A549 (cell line): ENCODE results near the gene ASIC2. TPM values are rescaled to one million over a fixed set of nuclear protein-coding genes. Genes with fewer than 3 reads are reported as not detected.

Source experiments
- ATAC-seq, 2 experiments: fragments of 200-7000 bp in 1 of 2; fragments of >200 bp in 1 of 2; cut with Nextera tagmentation in 1 of 2; cut with Tn5 transposase in 1 of 2; 3 replicates each; pipeline versions ENCODE4 v1.8.0 to v1.9.1; 2018 to 2020; ENCODE audit warnings: mild to moderate bottlenecking in 1 of 2, moderate library complexity in 1 of 2
- CTCF ChIA-PET: fragments of 300-600 bp; sonication (Branson Sonifier 250); formaldehyde crosslinking; extraction: SDS; loops from one replicate; lab custom pipeline; 2021; ENCODE audit warnings: antibody characterized with exemption, inconsistent platforms; lab: Yijun Ruan, JAX
- POLR2A ChIA-PET: fragments of 350-600 bp; formaldehyde crosslinking; extraction: SDS; loops from one replicate; lab custom pipeline; 2021; ENCODE audit warnings: antibody characterized with exemption, inconsistent platforms; lab: Yijun Ruan, JAX
- DNase-seq, 2 experiments: peaks; one replicate each; pipeline versions ENCODE4 v3.0.0 to v3.0.0-alpha.2; 2011 to 2016; ENCODE audit warnings: low read depth in 1 of 2, low spot score in 1 of 2
- FAIRE-seq: peaks from 2 replicates; lab custom pipeline; 2011; peaks lifted over from hg19 to GRCh38; lab: Jason Lieb, UNC
- H3K27ac ChIP-seq, 2 experiments: fragments of >200 bp; sonication (Bioruptor Twin); formaldehyde crosslinking; 3 replicates each; pipeline ENCODE4 v1.5.1; 2016 to 2017
- H3K4me1 ChIP-seq: fragments of >200 bp; sonication (Bioruptor Twin); formaldehyde crosslinking; 3 replicates; pipeline ENCODE4 v1.6.1; 2016
- H3K4me2 ChIP-seq: fragments of >200 bp; sonication (Bioruptor Twin); formaldehyde crosslinking; 3 replicates; pipeline ENCODE4 v1.6.1; 2016
- H3K4me3 ChIP-seq: fragments of >200 bp; sonication (Bioruptor Twin); formaldehyde crosslinking; 3 replicates; pipeline ENCODE4 v1.5.1; 2016
- H3K9me3 ChIP-seq: fragments of >200 bp; sonication (Bioruptor Twin); formaldehyde crosslinking; 3 replicates; pipeline ENCODE4 v1.6.1; 2016
- BCL3 ChIP-seq: fragments of >200 bp; sonication (Bioruptor Twin); formaldehyde crosslinking; IDR thresholded peaks from 3 replicates; pipeline ENCODE4 v1.6.1; 2016
- BHLHE40 ChIP-seq: IDR thresholded peaks from 2 replicates; pipeline ENCODE4 v1.6.1; 2012; ENCODE audit warnings: low read depth, low read length, inconsistent platforms
- CBX8 ChIP-seq: fragments of 200-600 bp; sonication (generic); IDR thresholded peaks from 2 replicates; pipeline ENCODE4 v1.6.1; 2016
- CHD4 ChIP-seq: fragments of 200-600 bp; sonication (generic); IDR thresholded peaks from 2 replicates; pipeline ENCODE4 v1.6.1; 2016; ENCODE audit warnings: antibody characterized with exemption, mild to moderate bottlenecking, borderline replicate concordance
- EHF ChIP-seq: fragments of 250-450 bp; sonication (Bioruptor Pico); IDR thresholded peaks from 2 replicates; pipeline ENCODE4 v1.5.0; 2020; ENCODE audit warnings: mild to moderate bottlenecking
- EHMT2 ChIP-seq: fragments of 200-600 bp; sonication (generic); IDR thresholded peaks from 2 replicates; pipeline ENCODE4 v1.6.1; 2016; ENCODE audit warnings: antibody characterized with exemption, low read depth, mild to moderate bottlenecking, moderate library complexity
- EP300 ChIP-seq, 2 experiments: fragments of >200 bp; sonication (Bioruptor Twin); formaldehyde crosslinking; IDR thresholded peaks; 2 replicates in 1 of 2; 3 replicates in 1 of 2; pipeline ENCODE4 v1.6.1; 2016 to 2017
- ESRRA ChIP-seq: fragments of 150-350 bp; IDR thresholded peaks from 2 replicates; pipeline ENCODE4 v1.6.1; 2014; ENCODE audit warnings: mild to moderate bottlenecking, low read length, borderline replicate concordance
- FOSB ChIP-seq: fragments of 250-450 bp; sonication (Bioruptor Pico); IDR thresholded peaks from 2 replicates; pipeline ENCODE4 v1.5.0; 2020; ENCODE audit warnings: mild to moderate bottlenecking, moderate library complexity
- FOSL2 ChIP-seq, 2 experiments: fragments of 450-650 bp in 1 of 2; fragments of >200 bp in 1 of 2; sonication (Bioruptor Twin) in 1 of 2; formaldehyde crosslinking; IDR thresholded peaks; 2 replicates each; pipeline versions ENCODE4 v1.5.0 to v1.6.1; 2016 to 2020; ENCODE audit warnings: mild to moderate bottlenecking in 1 of 2, moderate library complexity in 1 of 2
- FOXS1 ChIP-seq: fragments of 250-450 bp; sonication (Bioruptor Pico); IDR thresholded peaks from 2 replicates; pipeline ENCODE4 v1.5.0; 2020; ENCODE audit warnings: mild to moderate bottlenecking, moderate library complexity
- GATA3 ChIP-seq: IDR thresholded peaks from 2 replicates; pipeline ENCODE4 v1.6.1; 2012; ENCODE audit warnings: borderline replicate concordance
- HDAC2 ChIP-seq: fragments of 200-600 bp; sonication (generic); IDR thresholded peaks from 2 replicates; pipeline ENCODE4 v1.6.1; 2016
- HOXA7 ChIP-seq: fragments of 250-450 bp; sonication (Bioruptor Pico); IDR thresholded peaks from 2 replicates; pipeline ENCODE4 v1.5.0; 2020; ENCODE audit warnings: mild to moderate bottlenecking, moderate library complexity
- HOXB5 ChIP-seq: fragments of 250-450 bp; sonication (Bioruptor Pico); IDR thresholded peaks from 2 replicates; pipeline ENCODE4 v1.5.0; 2020; ENCODE audit warnings: mild to moderate bottlenecking, moderate library complexity
- JUN ChIP-seq, 2 experiments: fragments of >200 bp; sonication (Bioruptor Twin); formaldehyde crosslinking; IDR thresholded peaks; 2 replicates in 1 of 2; 3 replicates in 1 of 2; pipeline ENCODE4 v1.6.1; 2016 to 2017
- KDM5A ChIP-seq: fragments of 200-600 bp; sonication (generic); IDR thresholded peaks from 2 replicates; pipeline ENCODE4 v1.6.1; 2016; ENCODE audit warnings: antibody characterized with exemption, mild to moderate bottlenecking
- MAFK ChIP-seq: fragments of 450-650 bp; IDR thresholded peaks from 2 replicates; pipeline ENCODE4 v1.6.1; 2014; ENCODE audit not compliant: partially characterized antibody
- MAZ ChIP-seq: fragments of 150-350 bp; IDR thresholded peaks from 2 replicates; pipeline ENCODE4 v1.6.1; 2014; ENCODE audit warnings: antibody characterized with exemption, low read depth, low read length, borderline replicate concordance
- NFE2L2 ChIP-seq: fragments of 150-350 bp; conservative IDR thresholded peaks from 2 replicates; pipeline ENCODE4 v1.6.1; 2014; ENCODE audit warnings: low read length
- NR3C1 ChIP-seq: fragments of >200 bp; sonication (Bioruptor Twin); formaldehyde crosslinking; IDR thresholded peaks from 3 replicates; pipeline ENCODE4 v1.6.1; 2017
- PHF8 ChIP-seq: fragments of 200-600 bp; sonication (generic); IDR thresholded peaks from 2 replicates; pipeline ENCODE4 v1.6.1; 2016; ENCODE audit warnings: low read depth, mild to moderate bottlenecking, antibody characterized with exemption, moderate library complexity, borderline replicate concordance
- POLR2A ChIP-seq: IDR thresholded peaks from 2 replicates; pipeline ENCODE4 v1.6.1; 2012; ENCODE audit warnings: mild to moderate bottlenecking, low read length
- RARB ChIP-seq: fragments of 250-450 bp; sonication (Bioruptor Pico); IDR thresholded peaks from 2 replicates; pipeline ENCODE4 v1.8.0; 2021; ENCODE audit warnings: mild to moderate bottlenecking, moderate library complexity
- RCOR1 ChIP-seq: fragments of 150-350 bp; IDR thresholded peaks from 2 replicates; pipeline ENCODE4 v1.6.1; 2014; ENCODE audit warnings: antibody characterized with exemption, low read length, low read depth
- RNF2 ChIP-seq: fragments of 200-600 bp; sonication (generic); IDR thresholded peaks from 2 replicates; pipeline ENCODE4 v1.6.1; 2016; ENCODE audit warnings: low read depth, mild to moderate bottlenecking, antibody characterized with exemption, moderate library complexity, borderline replicate concordance
- SREBF2 ChIP-seq: fragments of 450-650 bp; IDR thresholded peaks from 2 replicates; pipeline ENCODE4 v1.6.1; 2014; ENCODE audit warnings: mild to moderate bottlenecking, moderate library complexity
- ZFP36 ChIP-seq: fragments of 450-650 bp; IDR thresholded peaks from 2 replicates; pipeline ENCODE4 v1.6.1; 2014; ENCODE audit warnings: borderline replicate concordance; ENCODE audit not compliant: partially characterized antibody
- ZNF302 ChIP-seq: fragments of 250-450 bp; sonication (Bioruptor Pico); IDR thresholded peaks from 2 replicates; pipeline ENCODE4 v1.9.0; 2021; ENCODE audit warnings: inconsistent platforms, mild to moderate bottlenecking, moderate library complexity
- WGBS: methylation state at CpG from one replicate; pipeline ENCODE4 v1.1.6; 2017; ENCODE audit errors: missing lambda C conversion rate; 5-methylcytosine and 5-hydroxymethylcytosine counted together
- polyA plus RNA-seq, 4 experiments: library from polyadenylated mRNA; depleted of rRNA in 3 of 4; stranded (reverse); fragments of >200 nt; fragmentation: RNase III in 1 of 4; extraction: RNeasy Plus Mini Kit Qiagen cat#74134 plus additional on column Dnase treatment in 1 of 4; gene quantifications; 2 replicates in 3 of 4; 3 replicates in 1 of 4; pipeline ENCODE4 v1.2.3, GENCODE V29; 2011 to 2017
- TF ChIP-seq, protein P1 (sequence below): fragments of >200 bp; sonication (Bioruptor Twin); formaldehyde crosslinking; IDR thresholded peaks from 3 replicates; pipeline ENCODE4 v1.5.1; 2016
- TF ChIP-seq, protein P2 (sequence below): fragments of >200 bp; sonication (Bioruptor Twin); formaldehyde crosslinking; IDR thresholded peaks from 2 replicates; pipeline ENCODE4 v1.6.1; 2016
- TF ChIP-seq, protein P3 (sequence below): fragments of 250-450 bp; sonication (Bioruptor Pico); IDR thresholded peaks from 2 replicates; pipeline ENCODE4 v1.5.0; 2020; ENCODE audit warnings: low read depth, mild to moderate bottlenecking, moderate library complexity
- TF ChIP-seq, protein P4 (sequence below): IDR thresholded peaks from 2 replicates; pipeline ENCODE4 v1.6.1; 2012; ENCODE audit warnings: low read depth, borderline replicate concordance

The ASIC2 gene
- polyA plus RNA-seq, 2 of the 4 experiments (the other 2 are of a cell fraction) = 1.5 to 1.9 TPM

- no peak for TF ChIP-seq HOXB5 (CRISPR knock-in tag)
- TF ChIP-seq, protein P1, sequence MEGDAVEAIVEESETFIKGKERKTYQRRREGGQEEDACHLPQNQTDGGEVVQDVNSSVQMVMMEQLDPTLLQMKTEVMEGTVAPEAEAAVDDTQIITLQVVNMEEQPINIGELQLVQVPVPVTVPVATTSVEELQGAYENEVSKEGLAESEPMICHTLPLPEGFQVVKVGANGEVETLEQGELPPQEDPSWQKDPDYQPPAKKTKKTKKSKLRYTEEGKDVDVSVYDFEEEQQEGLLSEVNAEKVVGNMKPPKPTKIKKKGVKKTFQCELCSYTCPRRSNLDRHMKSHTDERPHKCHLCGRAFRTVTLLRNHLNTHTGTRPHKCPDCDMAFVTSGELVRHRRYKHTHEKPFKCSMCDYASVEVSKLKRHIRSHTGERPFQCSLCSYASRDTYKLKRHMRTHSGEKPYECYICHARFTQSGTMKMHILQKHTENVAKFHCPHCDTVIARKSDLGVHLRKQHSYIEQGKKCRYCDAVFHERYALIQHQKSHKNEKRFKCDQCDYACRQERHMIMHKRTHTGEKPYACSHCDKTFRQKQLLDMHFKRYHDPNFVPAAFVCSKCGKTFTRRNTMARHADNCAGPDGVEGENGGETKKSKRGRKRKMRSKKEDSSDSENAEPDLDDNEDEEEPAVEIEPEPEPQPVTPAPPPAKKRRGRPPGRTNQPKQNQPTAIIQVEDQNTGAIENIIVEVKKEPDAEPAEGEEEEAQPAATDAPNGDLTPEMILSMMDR = peak; percentile 83
- no peak for TF ChIP-seq FOSL2 (IDR thresholded peaks at IDR 0.05)
- no peak for TF ChIP-seq FOSL2 (CRISPR knock-in tag; IDR thresholded peaks at IDR 0.05)
- TF ChIP-seq CBX8 = no peak
- TF ChIP-seq POLR2A = no peak
- TF ChIP-seq CHD4 = no peak
- no peak for TF ChIP-seq EHF
Observed at GRCh38 chr17:33049781-33050414, 243.2 kb downstream of the ASIC2 start (continued).

DNA sequence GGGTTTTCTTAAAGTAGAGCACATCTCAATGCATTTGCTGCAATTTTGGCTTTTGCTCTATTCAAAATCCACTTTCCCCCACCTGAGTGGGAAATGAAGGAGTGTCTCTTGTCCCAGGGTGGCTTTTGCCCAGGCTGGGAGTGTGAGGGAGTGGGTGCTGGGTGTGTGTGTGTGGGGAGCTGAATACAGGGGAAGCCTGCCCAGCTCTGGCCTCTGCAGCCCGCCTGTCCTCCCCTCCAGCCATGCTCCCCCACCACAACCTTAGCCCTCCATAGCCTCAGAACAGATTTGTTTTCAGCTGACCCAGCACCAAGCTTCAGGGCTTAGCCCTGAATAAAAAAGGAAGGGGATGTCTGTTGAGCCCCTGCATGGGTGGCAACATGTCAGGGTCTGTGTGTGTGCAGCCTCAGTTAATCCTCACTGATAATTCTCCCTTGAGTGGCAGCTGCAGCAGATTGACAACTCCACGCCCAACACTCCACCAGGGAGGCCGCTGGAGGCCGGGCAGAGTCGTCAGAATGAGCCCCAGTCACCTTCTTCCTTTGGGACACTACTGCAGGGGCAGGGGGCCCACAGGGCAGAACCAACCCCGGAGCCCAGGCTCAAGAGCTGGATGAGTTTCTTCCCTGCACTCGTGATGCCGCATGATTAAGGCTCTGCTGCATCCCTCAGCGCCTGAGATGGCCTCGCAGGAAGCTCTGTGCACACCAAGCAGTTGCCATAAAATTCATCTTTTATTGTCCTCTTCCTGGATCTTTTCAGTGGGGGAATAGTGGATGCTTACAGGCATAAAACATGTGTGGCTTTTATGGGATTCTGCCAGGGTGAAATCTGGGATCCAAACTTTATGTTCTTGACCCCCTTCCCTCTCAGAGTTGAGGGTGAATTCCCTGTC is 246.5 kb downstream of the ASIC2 start:
- FAIRE-seq = no peak
- 47% methylated on average over 10 of the region's 10 CpGs for WGBS
- H3K4me2 ChIP-seq = no peak overlapping the region
- POLR2A ChIA-PET = no interaction called here
- no peak for DNase-seq
- TF ChIP-seq HOXA7 (CRISPR knock-in tag) (no peak), HDAC2 (no peak), ZNF302 (CRISPR knock-in tag) (no peak), FOXS1 (CRISPR knock-in tag) (no peak), SREBF2 (no peak), MAZ (no peak), RARB (no peak), EHMT2 (no peak), RCOR1 (no peak), JUN (IDR thresholded peaks at IDR 0.05) (no peak), KDM5A (no peak)
- TF ChIP-seq, protein P2, sequence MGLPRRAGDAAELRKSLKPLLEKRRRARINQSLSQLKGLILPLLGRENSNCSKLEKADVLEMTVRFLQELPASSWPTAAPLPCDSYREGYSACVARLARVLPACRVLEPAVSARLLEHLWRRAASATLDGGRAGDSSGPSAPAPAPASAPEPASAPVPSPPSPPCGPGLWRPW = no peak
- TF ChIP-seq, all 56 proteins: peak for 0
- Histone ChIP-seq H3K9me3 (no peaks in the 10 kb centered on the region), H3K27ac (no peak overlapping the region), H3K4me1 (no peaks in the 10 kb centered on the region), H3K4me3 (no peak overlapping the region)
- CTCF ChIA-PET = interaction anchor here (0.7 to 2.1 kb wide), 7 partner anchors 8 to 241 kb away, joined by 3 to 12 read pairs (median 4); no protein-coding TSS in a partner anchor
- no peak for ATAC-seq

DNA sequence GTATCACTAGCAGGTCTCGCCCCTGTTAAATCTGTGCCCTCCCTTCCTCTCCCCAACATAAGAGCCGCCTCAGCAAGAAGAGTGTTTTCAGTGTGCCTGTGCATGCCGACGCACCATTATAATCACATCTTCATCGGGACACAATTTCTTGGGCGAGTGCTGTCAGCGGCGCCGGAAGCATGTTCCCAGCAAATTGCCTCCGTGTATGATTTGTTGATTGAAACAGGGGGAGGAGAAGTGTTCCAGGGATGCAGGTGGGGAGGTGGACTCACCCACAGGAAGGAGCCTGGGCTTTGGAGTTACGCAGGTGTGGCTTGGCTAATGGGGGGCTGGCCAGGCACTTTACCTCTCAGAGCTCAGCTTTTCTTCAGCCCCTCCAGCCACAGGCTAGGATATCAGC is 247.9 kb downstream of the ASIC2 start:
- DNase-seq (no peak), FAIRE-seq (no peak), ATAC-seq (no peak)
- WGBS = 77% methylated on average over 11 of the region's 11 CpGs
- Histone ChIP-seq H3K4me3 (no peak overlapping the region), H3K27ac (no peak overlapping the region), H3K4me2 (no peak overlapping the region), H3K4me1 (no peaks in the 10 kb centered on the region)
- no peak for TF ChIP-seq ESRRA
- TF ChIP-seq, protein P3, sequence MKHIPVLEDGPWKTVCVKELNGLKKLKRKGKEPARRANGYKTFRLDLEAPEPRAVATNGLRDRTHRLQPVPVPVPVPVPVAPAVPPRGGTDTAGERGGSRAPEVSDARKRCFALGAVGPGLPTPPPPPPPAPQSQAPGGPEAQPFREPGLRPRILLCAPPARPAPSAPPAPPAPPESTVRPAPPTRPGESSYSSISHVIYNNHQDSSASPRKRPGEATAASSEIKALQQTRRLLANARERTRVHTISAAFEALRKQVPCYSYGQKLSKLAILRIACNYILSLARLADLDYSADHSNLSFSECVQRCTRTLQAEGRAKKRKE (CRISPR knock-in tag) = no peak
- no peak for TF ChIP-seq HOXA7 (CRISPR knock-in tag)
- TF ChIP-seq EP300 (IDR thresholded peaks at IDR 0.05) = no peak
- no peak for TF ChIP-seq FOSB
- TF ChIP-seq, protein P4, sequence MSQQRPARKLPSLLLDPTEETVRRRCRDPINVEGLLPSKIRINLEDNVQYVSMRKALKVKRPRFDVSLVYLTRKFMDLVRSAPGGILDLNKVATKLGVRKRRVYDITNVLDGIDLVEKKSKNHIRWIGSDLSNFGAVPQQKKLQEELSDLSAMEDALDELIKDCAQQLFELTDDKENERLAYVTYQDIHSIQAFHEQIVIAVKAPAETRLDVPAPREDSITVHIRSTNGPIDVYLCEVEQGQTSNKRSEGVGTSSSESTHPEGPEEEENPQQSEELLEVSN = no peak
- TF ChIP-seq BCL3 = no peak
- no peak for TF ChIP-seq BHLHE40
- no peak for TF ChIP-seq PHF8
- no peak for TF ChIP-seq RARB
- no peak for TF ChIP-seq RNF2
- TF ChIP-seq GATA3 = no peak
- TF ChIP-seq NFE2L2 = no peak
- TF ChIP-seq NR3C1 = no peak
- no peak for TF ChIP-seq ZFP36
- TF ChIP-seq MAFK = no peak
- no peak for TF ChIP-seq ZNF302 (CRISPR knock-in tag)
- TF ChIP-seq, all 56 proteins: peak for 0
- H3K9me3 ChIP-seq = no peaks in the 10 kb centered on the region
- CTCF ChIA-PET = interaction anchor here (0.6 to 1.5 kb wide), 4 partner anchors 10 to 627 kb away, joined by 3 to 5 read pairs (median 4); no protein-coding TSS in a partner anchor
- POLR2A ChIA-PET = no interaction called here
